ENCODE measurements around the gene TNFRSF4.

- TF ChIP-seq, protein P1, sequence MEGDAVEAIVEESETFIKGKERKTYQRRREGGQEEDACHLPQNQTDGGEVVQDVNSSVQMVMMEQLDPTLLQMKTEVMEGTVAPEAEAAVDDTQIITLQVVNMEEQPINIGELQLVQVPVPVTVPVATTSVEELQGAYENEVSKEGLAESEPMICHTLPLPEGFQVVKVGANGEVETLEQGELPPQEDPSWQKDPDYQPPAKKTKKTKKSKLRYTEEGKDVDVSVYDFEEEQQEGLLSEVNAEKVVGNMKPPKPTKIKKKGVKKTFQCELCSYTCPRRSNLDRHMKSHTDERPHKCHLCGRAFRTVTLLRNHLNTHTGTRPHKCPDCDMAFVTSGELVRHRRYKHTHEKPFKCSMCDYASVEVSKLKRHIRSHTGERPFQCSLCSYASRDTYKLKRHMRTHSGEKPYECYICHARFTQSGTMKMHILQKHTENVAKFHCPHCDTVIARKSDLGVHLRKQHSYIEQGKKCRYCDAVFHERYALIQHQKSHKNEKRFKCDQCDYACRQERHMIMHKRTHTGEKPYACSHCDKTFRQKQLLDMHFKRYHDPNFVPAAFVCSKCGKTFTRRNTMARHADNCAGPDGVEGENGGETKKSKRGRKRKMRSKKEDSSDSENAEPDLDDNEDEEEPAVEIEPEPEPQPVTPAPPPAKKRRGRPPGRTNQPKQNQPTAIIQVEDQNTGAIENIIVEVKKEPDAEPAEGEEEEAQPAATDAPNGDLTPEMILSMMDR (IDR thresholded peaks at IDR 0.05) = no peak
- TF ChIP-seq POLR2A (IDR thresholded peaks at IDR 0.05; ENCODE audit: low read depth) (no peak), POLR2AphosphoS5 (IDR thresholded peaks at IDR 0.05) (no peak)
Observed at GRCh38 chr1:1242461-1243265, 28.7 kb upstream of the TNFRSF4 start.

Measured in esophagus muscularis mucosa (tissue), 3 donors.